Stimulated activated CD4-positive, alpha-beta T cell treated with anti-CD3 and anti-CD28 coated beads, Interleukin-15, amount 100 ng/mL, for 24 hours (primary cell): ENCODE data around the gene FAM200B.

Experiments
- DNase-seq: peaks from one replicate; pipeline ENCODE4 v3.0.0-alpha.2; 2020

FAM200B gene

GRCh38 chr4:15668566-15669435 lies 12.8 kb upstream of the FAM200B start:
- DNase-seq: no peak

DNA sequence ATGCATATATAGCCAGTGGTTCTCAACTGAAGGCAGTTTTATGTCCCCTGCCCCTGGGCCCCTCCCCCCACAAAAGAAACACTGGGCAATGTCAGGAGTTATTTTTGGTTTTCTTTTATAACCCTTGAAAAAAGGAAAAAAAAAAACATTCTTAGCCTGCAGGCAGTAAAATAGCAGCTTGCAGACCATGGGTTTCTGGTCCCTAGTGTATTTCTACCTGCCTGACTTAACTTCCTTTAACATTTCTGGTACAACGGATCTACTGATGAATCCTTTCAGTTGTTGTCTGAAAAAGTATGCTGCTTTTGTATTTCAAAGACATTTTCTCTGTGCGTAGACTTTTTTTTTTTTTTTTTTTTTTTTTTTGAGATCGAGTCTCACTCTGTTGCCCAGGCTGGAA lies 11.1 kb upstream of the FAM200B start:
- no peak for DNase-seq

DNA sequence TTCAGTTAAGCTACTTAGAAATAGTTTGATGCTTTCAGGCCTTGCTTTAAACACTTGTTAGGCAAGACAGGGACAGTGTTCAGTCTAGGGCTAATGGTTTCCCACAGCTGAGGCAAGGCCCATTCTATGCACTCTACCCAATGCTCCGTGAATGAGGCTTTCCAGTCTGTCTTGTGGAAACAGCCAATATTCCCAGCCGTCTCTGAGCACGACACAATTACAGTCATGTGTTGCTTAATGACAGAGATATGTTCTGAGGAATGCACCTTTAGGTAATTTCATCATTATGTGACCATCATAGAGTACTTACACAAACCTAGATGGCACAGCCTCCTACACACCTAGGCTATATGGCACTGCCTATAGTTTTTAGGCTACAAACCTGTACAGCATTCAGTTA lies 9.5 kb upstream of the FAM200B start:
- no peak for DNase-seq

DNA sequence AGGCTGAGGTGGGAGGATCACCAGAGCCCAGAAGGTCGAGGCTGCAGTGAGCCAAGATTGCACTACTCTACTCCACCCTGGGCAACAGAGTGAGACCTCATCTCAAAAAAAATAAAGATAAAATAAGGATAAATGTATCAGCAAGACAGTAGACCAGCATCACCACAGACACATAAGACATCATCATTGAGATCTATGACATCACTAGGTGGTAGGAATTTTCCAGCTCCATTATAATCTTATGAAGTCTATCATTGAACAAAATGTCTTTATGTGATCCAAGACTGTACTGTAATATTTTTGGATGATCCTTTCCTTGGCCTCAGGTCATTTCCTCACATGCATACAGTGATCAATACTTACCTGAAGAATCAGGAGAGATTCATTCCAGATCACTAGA lies 8.3 kb upstream of the FAM200B start:
- no peak for DNase-seq

GRCh38 chr4:15674046-15674445 lies 7.6 kb upstream of the FAM200B start:
- DNase-seq: no peak

GRCh38 chr4:15674926-15675325 lies 6.7 kb upstream of the FAM200B start:
- DNase-seq: no peak

DNA sequence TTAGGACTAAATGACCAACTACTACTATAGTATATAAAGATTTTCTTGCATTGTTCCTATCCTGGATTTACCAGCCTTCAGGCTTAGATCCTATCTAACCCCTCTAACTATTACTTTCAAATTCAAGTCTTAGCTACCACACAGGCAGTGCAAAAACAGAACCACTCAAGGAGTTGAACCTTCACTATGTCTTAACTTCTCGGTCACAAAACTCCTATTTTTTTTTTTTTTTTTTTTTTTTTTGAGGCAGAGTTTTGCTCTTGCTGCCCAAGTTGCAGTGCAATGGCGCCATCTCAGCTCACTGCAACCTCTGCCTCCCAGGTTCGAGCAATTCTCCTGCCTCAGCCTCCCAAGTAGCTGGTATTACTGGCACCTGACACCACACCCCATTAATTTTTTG lies 6.3 kb upstream of the FAM200B start:
- DNase-seq: no peak

DNA sequence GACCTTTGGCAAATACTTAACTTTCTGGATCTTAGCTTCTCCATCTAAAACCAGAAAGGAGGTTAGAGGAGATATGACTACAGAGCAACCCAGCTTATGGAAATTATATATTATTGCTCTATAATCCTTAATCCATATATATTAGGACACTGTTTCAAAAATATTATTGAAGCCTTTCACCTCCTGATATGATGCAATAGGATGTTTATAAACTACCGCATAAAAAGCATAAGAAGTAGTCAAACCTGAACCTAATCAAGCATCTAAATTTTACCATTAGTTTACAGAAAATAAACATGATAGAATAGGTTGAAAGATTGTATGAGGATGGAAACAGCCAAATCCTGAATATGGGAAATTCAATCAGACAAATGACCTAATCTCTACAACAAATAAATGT lies 5.6 kb upstream of the FAM200B start:
- no peak for DNase-seq

DNA sequence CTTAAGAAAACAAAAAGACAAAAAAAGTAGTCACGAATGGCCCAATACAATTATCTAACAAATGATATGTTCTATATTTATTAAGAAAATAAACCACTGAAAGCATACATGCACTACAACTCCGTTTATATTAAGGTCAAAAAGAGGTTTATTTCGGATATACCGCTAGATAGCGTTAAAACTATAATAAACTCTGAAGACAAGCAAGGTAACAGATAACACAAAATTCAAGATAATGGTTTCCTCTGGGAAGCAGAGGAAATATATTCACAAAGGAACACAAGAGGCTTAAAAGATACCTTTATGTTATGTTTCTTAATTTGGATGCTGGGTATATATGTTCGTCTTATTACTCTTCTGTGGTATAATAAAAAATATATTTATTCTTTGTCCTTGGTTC lies 4.7 kb upstream of the FAM200B start:
- DNase-seq: no peak

- no peak for DNase-seq
These were observed 4.1 kb upstream of the FAM200B start for GRCh38 chr4:15677507-15677988.

DNA sequence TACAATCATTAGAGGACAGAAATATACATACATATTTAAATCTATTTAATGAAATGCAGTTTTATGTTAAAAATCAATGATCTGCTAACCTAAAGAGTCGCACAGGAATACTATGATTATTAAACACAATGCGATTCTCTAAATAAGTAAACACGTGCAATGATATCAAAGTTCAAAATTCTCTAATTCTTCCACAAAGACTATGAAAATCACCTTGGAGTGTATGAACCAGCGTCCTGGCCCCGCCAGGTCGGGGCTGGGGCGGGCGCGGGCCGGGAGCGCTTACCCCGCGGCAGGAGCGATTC lies 608 bp upstream of the FAM200B start:
- DNase-seq: no peak

- no peak for DNase-seq
These were observed 865 bp downstream of the FAM200B start for GRCh38 chr4:15682242-15683142.

GRCh38 chr4:15683143-15683495 lies 1.5 kb downstream of the FAM200B start:
- DNase-seq: no peak

DNA sequence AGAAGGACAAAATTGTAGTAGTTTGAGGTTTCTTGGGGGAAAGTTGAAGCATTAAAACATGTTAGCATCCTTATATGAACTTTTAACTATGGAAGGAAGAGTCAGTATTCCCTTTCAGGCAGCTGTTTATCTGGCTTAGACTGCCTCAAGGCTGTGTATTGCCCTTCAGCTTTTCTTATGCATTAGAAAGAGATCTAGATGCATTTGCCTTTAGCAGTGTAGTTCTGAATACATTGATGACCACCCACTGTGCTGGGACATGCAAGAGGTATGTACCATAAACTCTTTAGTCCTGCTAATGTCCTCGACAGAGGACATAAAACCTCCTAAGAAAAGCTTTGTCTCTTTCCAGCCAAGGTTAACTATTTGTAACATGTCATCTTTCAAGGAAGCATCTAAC lies 2.9 kb downstream of the FAM200B start:
- DNase-seq: no peak

- no peak for DNase-seq
These were observed 6.4 kb downstream of the FAM200B start for GRCh38 chr4:15688051-15688450.

DNA sequence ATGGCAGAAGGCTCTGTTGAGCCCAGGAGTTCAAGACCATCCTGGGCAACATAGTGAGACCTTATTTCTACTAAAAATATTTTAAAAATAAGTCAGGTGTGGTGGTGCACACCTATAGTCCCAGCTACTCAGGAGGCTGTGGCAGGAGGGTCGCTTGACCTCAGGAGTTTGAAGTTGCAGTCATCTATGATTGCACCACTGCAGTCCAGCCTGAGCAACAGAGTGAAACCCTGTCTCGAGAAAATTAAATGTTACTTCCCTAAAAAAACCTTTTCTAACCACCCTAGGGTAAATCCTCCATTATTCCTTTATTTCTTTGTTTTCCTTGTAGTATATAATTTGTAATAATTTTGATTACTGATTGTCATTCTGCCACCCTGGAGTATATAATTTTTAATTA lies 7.9 kb downstream of the FAM200B start:
- no peak for DNase-seq

GRCh38 chr4:15690020-15690809 lies 8.6 kb downstream of the FAM200B start:
- DNase-seq: no peak

GRCh38 chr4:15691346-15692135 lies 9.9 kb downstream of the FAM200B start:
- DNase-seq: no peak

DNA sequence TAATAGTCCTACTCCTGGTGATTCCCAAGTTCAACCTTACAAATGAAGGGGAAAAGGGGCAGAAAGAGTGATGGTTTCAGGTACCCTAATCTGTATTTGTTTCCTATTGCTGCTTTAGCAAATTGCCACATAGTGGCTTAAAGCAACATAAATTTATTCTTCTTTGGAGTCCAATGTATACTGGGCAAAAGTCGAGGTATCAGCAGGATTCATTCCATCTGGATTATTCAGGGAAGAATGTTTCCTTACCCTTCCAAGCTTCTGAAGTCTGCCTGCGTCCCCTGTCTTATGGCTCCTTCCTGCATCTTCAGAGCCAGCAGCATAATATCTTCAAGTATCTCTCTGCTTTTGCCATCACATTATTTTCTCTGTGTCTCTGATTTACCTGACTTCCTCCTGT lies 11.0 kb downstream of the FAM200B start:
- no peak for DNase-seq

DNA sequence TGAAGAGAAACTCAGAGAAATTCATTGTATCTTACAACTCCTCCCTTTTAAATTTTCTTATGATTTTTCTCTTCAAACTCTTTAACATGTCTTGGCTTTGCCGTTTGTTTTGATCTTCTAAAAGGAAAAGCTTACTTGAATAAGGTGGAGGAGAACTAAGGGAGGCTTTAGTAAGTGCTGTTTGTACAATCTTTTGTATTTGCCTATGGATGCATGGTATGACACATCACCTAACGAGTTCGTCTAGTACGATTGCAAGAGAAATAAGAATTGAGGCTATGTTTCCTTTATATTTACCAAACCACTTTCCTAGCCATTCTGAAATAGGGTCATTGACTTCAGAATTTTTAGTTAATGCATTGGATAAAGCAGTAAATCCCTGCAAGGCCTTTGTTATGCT lies 12.8 kb downstream of the FAM200B start:
- no peak for DNase-seq

GRCh38 chr4:15695240-15695699 lies 13.6 kb downstream of the FAM200B start:
- DNase-seq: no peak

DNA sequence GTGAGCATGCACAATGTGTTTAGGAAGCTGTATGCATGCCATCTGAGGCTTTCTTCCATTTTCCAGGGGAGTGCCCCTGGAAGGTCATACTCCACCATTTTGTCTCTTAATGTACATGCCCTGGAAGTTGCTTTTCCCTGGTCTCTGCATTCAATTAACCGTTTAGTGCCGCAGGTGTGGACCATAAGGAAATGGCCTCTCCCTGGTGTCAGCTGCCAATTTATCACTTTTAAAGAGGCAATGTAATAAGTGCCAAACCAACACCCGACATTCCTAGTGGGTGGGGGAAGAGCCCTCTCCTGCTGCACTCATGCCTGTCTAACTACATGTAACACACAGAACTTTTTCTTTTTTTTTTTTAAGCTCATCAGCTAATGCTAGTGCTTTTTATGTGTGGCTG lies 14.1 kb downstream of the FAM200B start:
- DNase-seq: no peak
